Ascending aorta (tissue), 2 donors: ENCODE measurements around the gene CKS2. TPM values are rescaled to one million over a fixed set of nuclear protein-coding genes. Genes with fewer than 3 reads are reported as not detected.

Source experiments
- DNase-seq, 2 donors: peaks; one replicate each; pipeline ENCODE4 v3.0.0-alpha.2; 2019; ENCODE audit warnings: low spot score in 2 of 2
- H3K27ac ChIP-seq, 2 donors: fragments of 200-600 bp; sonication (generic); one replicate each; pipeline ENCODE4 v1.5.1; 2016 to 2017; ENCODE audit warnings: mild to moderate bottlenecking in 1 of 2
- H3K27me3 ChIP-seq: fragments of 200-600 bp; sonication (generic); one replicate; pipeline ENCODE4 v1.5.1; 2017
- H3K36me3 ChIP-seq, 2 donors: fragments of 200-600 bp; sonication (generic); one replicate each; pipeline ENCODE4 v1.5.1; 2016
- H3K4me1 ChIP-seq, 2 donors: fragments of 200-600 bp; sonication (generic); one replicate each; pipeline ENCODE4 v1.5.1; 2016 to 2017; ENCODE audit warnings: mild to moderate bottlenecking in 1 of 2
- H3K4me3 ChIP-seq, 2 donors: fragments of 200-600 bp; sonication (generic); one replicate each; pipeline ENCODE4 v1.5.1; 2016 to 2017; ENCODE audit warnings: mild to moderate bottlenecking in 1 of 2
- H3K9me3 ChIP-seq, 2 donors: fragments of 200-600 bp; sonication (generic); one replicate each; pipeline ENCODE4 v1.5.1; 2016
- CTCF ChIP-seq, 3 experiments: fragments of 200-600 bp in 2 of 3; fragments of 450-650 bp in 1 of 3; sonication (generic) in 2 of 3; IDR thresholded peaks; one replicate each; pipeline ENCODE4 v1.5.1; 2016 to 2019; ENCODE audit warnings: antibody characterized with exemption in 3 of 3, mild to moderate bottlenecking in 1 of 3, moderate library complexity in 1 of 3
- intact Hi-C: fragments of 100-400 bp; cut with DNase I; formaldehyde crosslinking; loops from one replicate; pipeline ENCODE4 v1.15.1; 2023
- total RNA-seq: library from RNA; depleted of rRNA; stranded (reverse); fragments of >200 nt; gene quantifications from one replicate; pipeline ENCODE4 v1.1.0, GENCODE V29; 2016

CKS2 gene
- total RNA-seq, 1 donor from 2014 or later = not detected

DNA sequence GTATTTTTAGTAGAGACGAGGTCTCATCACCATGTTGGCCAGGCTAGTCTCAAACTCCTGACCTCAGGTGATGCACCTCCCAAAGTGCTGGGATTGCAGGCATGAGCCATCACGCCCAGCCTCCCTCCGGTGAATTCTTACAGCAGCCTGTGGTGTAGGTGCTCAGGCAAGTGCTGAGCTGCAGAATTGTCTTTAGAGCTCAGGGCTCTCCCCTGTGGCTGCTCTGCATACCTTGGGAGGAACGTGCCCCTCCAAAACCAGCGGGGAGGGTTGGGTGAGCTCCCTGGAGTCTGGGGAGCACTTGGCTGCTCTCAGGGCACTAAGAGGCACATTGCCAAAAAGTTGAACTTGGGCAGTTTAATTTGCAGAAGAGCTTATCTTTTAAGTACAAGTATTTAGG, 36.7 kb downstream of the CKS2 start:
- Histone ChIP-seq H3K4me3 (no peak overlapping the region), H3K27me3 (no peaks in the 10 kb centered on the region), H3K27ac (no peak overlapping the region), H3K4me1 (no peaks in the 10 kb centered on the region), H3K36me3 (peaks cover 85 to 98% of the 10 kb centered on the region in 2 donors), H3K9me3 (no peaks in the 10 kb centered on the region)
- DNase-seq = no peak
- intact Hi-C loops = no loop called here
- no peak for TF ChIP-seq CTCF (IDR thresholded peaks at IDR 0.05)

DNA sequence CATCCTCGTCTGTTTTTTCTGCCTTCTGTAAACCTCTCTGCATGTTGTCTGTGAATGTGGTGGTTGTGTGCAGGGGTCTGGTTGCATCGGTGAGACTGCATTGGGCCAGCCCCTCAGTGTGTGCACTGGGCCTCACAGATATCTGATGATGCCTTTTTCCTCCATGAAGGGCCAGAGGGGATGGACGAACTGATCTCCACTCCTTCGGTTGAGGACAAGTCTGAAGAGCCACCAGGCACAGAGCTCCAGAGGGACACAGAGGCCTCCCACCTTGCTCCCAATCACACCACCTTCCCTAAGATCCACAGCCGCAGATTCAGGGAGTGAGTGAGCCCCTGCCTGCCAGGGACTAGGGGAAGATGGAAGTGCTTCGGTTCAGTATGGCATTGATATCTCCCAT, 38.6 kb downstream of the CKS2 start:
- no peak for DNase-seq

GRCh38 chr9:89350988-89351557, 40.1 kb downstream of the CKS2 start:
- no peak for DNase-seq
- Histone ChIP-seq H3K4me1 (no peaks in the 10 kb centered on the region), H3K27me3 (no peaks in the 10 kb centered on the region), H3K27ac (no peak overlapping the region), H3K36me3 (peaks cover 82 to 98% of the 10 kb centered on the region in 2 donors), H3K9me3 (no peaks in the 10 kb centered on the region), H3K4me3 (no peak overlapping the region)
- intact Hi-C loops = no loop called here
- TF ChIP-seq CTCF (IDR thresholded peaks at IDR 0.05) = no peak

More for the DNA sequence above, 38.6 kb downstream of the CKS2 start:
- H3K27ac ChIP-seq = no peak overlapping the region
- no peak for TF ChIP-seq CTCF (IDR thresholded peaks at IDR 0.05)
- H3K4me3 ChIP-seq = no peak overlapping the region
- no peaks in the 10 kb centered on the region for H3K4me1 ChIP-seq
- no peaks in the 10 kb centered on the region for H3K27me3 ChIP-seq
- no peaks in the 10 kb centered on the region for H3K9me3 ChIP-seq
- H3K36me3 ChIP-seq = peaks cover 86 to 98% of the 10 kb centered on the region in 2 donors
- intact Hi-C loops = no loop called here

GRCh38 chr9:89351584-89352300, 40.7 kb downstream of the CKS2 start:
- Histone ChIP-seq H3K27me3 (no peaks in the 10 kb centered on the region), H3K4me1 (no peaks in the 10 kb centered on the region), H3K27ac (no peak overlapping the region), H3K36me3 (peaks cover 85 to 98% of the 10 kb centered on the region in 2 donors), H3K4me3 (no peak overlapping the region), H3K9me3 (no peaks in the 10 kb centered on the region)
- no peak for DNase-seq
- no peak for TF ChIP-seq CTCF (IDR thresholded peaks at IDR 0.05)
- intact Hi-C loops = no loop called here

GRCh38 chr9:89352451-89352850, 41.5 kb downstream of the CKS2 start:
- no peaks in the 10 kb centered on the region for H3K27me3 ChIP-seq
- no peak for DNase-seq
- no peak overlapping the region for H3K4me3 ChIP-seq
- intact Hi-C loops = no loop called here
- H3K9me3 ChIP-seq = no peaks in the 10 kb centered on the region
- peaks cover 89 to 99% of the 10 kb centered on the region in 2 donors for H3K36me3 ChIP-seq
- no peak overlapping the region for H3K27ac ChIP-seq
- no peak for TF ChIP-seq CTCF (IDR thresholded peaks at IDR 0.05)
- no peaks in the 10 kb centered on the region for H3K4me1 ChIP-seq
